NCI-H1105 (cell line): ENCODE data around the gene PIP4P1.

Source experiments
- DNase-seq: peaks from one replicate; lab custom pipeline; 2025; lab: John Stamatoyannopoulos, UW

The PIP4P1 gene

DNA sequence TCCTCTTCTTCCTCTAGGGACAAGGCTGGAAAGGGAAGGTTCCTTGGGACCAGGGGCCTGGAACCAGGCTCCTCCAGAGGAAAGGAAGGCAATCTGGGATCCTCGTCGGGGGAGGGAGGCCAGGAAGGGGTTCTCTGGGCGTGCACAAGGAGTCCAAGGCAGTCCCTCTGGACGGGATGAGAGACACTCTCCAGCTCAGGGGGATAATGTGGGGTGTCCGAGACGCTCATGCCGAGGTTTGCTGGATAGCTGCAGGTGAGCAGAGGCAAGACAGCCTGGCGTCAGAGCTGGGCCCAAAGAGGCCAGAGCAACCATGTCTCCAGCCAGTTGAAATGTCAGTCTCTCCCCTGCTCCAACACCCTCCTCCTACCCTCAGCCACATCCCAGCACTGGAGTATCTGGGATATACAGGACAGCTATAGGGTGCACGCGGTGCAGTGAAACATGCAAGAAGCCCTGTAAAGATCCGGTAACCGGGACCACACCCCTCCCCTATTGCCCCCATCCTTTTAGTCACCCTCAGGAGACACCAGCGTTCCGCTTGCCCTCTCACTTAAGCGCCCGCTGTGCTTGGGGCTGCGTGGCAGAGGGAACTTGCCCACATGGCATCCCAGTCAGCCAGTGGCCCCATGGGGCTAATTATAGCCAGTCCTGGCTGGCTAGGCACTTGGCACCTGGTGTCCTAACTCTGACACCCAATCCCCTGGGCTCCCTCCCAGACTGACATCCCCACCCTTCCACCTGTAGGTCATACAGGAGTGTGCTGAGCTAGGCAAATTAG, 25.5 kb downstream of the PIP4P1 start, which contains the start of gene KLHL33:
KLHL33 (minus strand) TSS at position 585 of the 781 bp plus-strand sequence; CDS start at position 230, 355 bp downstream.
- no peak for DNase-seq

DNA sequence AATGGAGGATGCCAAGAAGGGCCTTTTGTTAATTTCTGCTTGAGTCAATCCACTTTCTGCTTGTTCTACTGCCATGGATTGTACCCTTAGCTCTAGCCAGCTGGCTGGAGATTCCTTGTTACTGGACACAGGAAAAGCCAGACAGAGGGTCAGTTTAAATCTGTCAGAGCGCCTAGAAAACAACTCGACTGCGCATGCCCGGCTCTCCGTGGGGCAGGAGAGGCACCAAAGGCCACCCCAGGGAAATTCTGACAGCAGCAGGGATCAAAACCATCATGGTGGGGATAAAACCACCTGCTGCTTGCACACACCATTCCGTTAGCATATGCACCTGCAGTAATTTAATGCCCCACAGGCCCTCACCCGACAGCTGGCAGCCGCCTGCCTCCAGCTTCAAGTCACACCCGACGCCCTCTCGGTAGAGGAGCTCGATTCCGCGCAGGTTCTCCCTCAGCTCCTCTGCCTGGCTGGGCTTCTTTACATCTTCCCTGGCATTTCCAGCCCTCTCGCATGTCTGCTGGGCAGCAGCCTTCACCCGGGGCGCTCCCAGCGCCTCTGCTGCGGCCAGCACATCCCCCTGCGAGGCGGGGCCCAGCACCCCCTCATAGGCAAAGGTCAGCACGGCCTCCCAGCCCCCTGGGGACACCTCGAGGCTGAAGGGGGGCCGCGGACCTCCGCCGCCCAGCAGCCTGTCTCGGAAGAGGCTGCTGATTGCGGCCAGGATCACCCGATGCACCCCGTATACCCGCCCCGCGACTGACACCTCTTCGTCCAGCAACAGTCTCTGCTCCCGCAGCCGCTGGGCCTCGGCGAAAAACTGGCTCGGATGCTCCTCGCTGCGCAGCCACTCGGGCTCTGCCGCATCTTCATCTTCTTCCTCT, 26.3 kb downstream of the PIP4P1 start:
- no peak for DNase-seq

DNA sequence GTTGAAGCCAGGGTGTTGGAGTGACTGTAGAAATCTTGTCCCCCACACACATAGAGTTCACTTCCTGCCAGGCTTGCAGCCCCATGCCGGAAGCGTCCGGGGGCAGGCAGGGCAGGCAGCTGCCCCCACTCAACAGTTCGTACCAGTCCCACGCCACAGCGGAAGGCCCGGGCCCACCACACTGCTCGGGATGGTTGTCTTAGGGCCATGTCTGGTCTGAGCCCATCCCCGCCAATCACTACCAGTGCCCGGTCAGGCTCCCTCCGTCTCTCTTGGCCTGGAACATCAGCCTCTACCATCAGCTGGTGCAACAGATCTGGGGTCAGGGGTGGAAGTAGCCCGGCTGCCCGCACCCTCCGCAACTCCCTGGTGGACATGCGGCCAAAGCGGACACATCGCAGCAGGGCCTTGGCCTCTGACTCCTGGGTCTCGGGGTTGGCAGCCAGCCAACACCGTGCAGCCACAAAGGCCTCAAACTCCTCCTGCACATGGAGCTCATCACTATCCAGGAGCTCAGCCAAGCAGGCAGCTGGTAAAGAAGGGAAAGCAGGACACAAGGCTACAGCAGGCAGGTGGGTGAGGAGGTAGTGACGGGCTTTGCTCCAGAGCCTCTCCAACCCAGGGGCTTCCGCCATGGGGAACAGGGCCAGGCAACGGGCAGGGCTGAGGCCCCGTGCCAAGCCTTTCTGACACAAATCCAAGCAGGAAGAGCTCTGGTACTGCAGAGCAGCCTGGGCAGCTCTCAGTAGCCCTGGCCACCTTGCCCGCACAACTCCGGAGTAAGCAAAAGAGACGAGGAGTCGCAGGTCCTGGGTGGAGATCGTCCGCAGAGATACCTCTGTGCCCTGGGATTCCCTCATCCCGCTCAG, 31.2 kb downstream of the PIP4P1 start:
- peak; percentile 28 for DNase-seq

DNA sequence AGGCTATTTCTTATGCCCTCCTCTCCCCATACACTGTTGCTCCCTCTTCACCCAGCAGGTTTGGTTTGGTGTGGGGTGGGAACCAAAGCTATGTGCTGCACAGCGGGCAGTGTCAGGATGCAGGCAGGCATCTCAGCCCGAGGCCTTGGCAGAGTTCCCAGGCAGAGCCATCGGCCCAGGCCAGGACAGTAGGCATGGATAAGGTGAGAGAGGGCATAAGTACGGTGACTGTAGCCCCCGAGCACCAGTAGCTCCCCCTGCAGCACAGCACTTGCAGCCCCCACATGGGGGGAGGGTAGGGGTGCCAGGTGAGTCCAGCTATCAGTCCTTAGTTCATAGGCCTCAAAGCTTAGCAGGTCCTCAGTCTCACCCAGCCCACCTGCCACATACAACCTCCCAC, 32.4 kb downstream of the PIP4P1 start:
- no peak for DNase-seq

DNA sequence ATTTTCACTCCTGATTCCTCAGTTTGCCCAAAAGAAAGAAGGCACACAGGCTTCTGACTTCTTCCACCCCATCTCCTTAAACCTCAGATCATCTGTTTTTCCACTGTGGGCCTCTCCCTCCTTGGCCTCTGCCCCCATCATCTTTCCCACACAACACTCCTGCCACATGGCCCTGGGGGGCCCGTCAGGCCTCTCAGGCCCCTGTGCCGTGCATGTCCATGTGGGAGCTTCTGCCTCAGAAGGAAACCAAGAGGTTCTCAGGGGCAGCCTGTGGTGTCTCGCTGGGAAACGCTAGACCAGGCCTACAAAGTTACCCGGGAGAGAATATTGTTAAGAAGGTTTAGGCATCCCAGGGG, 33.2 kb downstream of the PIP4P1 start:
- no peak for DNase-seq

DNA sequence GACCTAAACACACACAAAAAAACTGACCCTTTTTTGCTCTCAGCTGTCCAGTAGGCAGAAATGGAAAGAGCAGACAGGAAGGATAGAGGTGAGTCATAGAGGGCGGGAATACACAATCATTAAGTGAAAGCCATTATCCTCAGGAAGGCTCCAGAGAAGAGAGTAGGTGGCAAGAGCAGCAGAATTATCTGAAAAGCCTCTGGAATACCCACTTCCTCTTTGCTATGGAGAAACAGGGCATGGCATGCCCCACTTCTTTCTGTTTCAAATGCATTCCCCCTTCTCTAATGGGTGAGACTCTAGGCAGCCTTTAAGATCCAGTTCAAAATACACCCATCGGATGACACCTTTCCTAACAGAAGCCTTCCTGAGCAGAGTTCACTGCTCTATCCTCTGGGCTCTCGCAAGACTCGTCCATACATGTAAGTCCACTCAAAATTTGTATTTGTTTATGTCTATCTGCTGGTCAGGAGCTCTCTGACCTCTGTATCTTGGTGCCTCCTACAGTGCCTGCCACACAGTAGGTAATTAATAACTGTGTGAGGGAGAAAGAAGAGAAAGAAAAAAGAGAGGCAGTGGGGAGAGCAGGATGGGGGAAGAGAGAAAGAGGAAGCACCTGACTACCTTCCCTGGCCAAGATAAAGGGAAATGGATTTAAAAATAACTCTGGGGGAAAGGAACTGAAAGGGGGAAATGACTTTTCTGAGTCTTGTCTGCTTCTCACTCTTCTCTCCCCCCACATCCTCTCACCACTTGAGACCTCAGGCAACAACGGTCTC, 33.8 kb downstream of the PIP4P1 start:
- no peak for DNase-seq

DNA sequence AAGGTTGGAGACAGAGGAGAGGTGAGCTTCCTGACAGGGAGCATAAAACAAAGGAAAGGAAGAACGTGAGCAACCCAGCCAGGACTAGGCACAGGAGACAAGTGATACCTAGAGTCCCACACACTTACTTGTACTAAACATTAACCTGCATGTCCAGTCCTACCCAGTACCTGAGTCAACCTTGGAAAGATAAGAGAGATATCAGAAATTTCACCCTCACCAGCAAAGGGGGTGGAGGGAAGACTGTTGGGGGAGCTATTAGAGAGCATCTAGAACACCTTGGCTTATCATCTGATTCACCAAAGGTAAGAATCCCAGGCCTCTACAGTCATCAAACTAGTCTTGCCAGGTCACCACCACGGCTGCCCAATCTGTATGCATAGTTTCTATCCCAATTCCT, 36.4 kb downstream of the PIP4P1 start:
- DNase-seq = no peak

DNA sequence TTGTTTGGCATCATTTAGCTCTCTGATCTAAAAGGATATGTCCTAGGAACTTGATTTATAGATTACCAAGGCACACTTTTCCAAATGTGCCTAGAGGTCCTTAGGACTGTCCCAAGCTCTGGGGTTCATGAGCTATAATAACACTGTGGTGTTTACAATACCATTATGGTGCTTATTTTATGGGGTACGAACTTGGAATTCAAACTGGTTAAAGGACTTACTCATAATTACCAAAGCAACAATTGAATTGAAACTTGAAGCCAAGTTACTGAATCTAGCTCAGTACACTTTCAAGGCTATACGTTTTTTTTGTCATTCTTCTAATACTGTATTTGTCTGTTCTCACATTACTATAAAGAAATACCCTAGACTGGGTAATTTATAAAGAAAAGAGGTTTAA, 38.3 kb downstream of the PIP4P1 start:
- DNase-seq = no peak

DNA sequence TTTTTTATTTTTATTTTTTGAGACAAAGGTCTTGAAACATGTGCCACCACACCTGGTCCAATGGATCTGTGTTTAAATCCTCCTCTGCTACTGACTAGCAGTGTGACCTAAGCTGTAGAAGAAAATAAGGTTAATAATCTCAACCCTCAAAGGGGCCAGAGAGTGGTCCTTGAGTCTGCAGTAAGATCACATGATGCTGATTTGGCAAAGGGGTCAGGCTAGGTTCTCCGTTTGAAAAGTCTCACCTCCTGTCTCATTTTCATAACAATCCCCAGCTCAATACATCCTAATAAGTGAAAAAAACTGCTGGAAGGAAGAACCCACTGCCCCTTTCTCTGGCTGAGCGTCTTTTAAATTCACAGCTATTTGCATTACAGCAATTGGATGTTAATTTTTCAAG, 40.0 kb downstream of the PIP4P1 start:
- no peak for DNase-seq

DNA sequence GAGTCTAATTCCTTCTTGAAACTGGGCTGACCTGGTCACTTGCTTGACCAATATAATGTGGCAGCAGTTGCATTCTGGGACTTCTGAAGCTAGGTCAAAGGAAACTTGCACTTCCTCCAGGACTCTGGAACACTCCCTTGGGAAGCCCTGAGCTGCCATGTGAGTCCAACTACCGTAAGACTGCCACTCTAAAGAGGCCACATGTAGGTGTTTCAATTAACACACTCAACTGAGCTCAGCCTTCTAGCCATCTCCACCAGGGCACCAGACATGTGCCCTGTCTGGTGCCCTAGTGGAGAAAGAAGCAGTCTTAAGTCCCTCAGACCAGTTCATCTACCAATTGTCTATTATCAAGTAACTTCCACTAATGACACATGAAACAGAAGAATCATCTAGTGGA, 41.8 kb downstream of the PIP4P1 start:
- no peak for DNase-seq

DNA sequence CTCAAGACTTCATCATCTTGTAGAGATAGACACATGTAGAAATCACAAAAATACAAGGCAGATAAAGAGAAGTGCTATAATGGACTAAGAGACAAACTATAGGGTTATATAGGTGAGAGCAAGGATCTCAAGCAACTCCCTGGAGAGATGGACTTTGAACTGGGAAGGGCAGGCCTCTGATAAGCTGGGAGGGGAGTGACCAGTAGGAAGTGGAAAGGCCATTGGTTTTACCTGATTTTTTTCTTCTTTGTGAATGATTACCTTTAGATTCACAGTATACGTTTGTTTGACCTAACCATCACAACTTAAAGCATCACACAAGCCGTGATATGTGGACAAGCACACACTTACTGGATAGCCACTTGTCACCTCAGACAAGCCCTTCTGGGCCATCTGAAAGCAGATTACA, 42.7 kb downstream of the PIP4P1 start:
- no peak for DNase-seq

DNA sequence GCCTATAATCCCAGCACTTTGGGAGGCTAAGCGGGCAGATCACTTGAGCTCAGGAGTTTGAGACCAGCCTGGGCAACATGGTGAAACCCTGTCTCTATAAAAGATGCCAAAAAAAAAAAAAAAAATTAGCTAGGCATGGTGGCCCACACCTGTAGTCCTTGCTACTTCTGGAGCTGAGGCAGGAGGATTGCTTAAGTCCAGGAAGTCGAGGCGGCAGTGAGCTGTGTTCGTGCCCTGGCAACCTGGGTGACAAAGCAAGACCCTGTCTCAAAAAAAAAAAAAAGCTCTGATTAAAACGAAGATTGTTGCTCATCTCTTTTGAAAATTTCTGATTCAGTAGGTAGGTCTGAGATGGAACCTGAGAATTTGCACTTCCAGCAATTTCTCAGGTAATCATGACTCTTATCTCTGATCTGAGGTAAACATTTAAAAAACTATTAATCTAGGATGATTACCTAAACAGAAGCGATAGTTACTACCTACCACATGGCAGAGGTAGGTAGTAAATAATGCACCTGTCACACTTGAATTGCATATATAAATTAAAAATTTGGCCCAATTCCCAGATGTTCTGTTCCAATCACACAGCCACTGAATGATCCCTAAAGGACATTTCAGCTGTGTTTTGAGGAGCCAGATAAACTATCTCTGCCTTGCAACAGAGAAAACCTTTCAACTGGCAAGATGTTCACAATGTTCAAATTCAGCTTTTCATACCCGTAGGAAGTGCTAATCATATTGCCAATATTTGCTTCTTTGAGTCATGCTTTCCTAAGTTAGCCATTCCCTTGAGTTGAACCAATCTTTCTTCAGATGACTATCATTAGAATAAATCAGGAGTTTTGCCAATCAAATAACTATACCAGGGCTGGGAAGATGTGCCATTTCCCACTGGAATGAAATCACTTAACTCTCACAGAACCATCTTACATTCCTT, 43.7 kb downstream of the PIP4P1 start:
- DNase-seq = peak; percentile 89

DNA sequence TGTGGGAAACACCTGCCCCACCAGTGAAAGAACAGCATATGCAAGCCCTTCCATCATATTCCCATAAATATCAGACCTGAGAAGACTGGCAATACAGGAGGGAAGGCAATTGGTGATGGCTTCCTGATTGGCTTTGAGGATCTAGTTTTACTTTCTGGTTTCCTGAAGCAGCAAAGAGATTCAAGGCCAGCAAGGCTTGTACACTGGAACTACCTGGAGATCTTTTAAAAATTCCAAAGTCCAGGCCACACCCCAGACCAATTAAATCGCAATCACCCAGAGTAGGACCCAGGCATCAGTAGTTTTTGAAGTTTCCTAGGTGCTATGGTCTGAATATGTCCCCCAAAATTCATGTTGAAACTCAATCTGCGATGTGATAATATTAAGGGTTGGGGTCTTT, 45.0 kb downstream of the PIP4P1 start:
- DNase-seq = no peak

DNA sequence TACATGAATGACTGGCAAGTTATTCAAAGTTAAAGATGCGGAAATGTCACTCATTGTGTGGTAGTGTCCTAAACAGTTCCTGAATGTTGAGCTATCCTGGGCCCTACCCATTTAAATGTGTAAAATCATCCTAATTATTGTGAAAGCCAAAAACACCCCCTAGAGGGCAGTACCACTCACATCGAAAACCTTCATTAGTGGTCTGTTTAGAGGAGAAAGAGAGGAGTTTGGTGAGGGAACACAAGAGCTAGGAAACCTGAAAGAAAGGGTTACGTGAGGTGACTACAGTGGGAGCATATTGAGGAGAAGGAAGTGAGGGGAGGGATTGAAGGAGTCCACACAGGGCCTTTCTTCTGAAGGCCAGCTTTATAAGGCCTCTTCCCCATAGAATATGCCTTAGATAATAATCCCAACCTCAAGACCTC, 45.4 kb downstream of the PIP4P1 start:
- DNase-seq = peak; percentile 15

DNA sequence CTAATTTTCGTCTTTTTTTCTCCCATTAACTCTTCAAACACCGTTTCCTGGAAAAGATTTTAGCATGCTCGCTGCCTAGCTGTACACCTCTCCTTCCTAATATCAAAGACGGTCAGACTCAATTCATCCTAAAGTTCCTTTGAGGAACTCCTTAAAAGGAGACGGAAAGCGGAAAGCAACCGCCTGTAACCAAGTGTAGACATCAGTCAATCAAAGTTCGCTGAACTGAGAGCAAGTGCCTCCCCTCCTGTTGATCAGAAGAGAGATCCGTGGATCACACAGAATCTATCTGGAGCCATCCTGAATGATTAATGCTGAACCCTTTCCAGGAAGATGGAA, 47.5 kb downstream of the PIP4P1 start:
- no peak for DNase-seq

DNA sequence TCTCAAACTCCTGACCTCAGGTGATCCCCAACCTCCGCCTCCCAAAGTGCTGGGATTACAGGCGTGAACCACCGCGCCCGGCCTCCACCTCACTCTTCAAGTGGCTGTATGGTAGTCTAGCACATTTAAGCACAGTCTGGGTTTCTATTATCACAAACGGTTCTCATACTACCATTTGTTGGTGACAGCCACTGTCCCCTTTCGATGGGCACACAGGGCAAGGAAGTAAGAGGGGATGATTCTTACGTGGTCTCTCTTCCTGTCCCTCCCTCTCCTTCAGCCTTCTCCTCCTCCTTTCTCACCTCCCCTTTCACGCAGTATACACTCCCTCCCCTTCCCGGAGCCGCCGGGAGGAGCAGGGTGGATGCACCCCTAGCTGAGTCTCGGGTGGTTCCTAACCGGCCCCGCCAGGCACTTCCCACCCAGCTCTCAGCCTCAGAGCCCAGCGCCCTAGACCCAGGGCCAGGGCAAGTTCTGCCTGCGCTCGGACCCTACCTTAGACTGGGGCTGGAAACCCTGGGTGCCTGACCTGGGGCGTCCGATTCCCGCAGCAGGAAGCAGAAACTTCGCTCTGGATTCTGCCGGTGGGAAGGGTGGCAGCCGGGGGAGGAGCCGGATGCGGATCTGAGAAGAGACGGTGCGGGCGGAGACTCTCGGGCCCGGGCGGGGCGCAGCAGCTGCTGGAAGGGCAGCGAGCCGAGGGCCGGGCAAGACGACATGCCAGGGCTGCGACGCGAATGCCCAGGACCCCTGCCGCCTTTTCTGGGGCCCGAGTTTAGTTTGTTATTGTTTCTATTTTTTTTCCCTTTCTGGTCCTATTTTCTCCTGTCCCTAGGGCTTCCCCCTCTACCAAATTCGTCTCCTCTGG, 48.1 kb downstream of the PIP4P1 start, which contains the start of gene TEP1:
TEP1 (minus strand) TSS at position 626 of the 868 bp plus-strand sequence. CDS start 5,062 bp downstream, outside the sequence.
- peak; percentile 79 for DNase-seq

DNA sequence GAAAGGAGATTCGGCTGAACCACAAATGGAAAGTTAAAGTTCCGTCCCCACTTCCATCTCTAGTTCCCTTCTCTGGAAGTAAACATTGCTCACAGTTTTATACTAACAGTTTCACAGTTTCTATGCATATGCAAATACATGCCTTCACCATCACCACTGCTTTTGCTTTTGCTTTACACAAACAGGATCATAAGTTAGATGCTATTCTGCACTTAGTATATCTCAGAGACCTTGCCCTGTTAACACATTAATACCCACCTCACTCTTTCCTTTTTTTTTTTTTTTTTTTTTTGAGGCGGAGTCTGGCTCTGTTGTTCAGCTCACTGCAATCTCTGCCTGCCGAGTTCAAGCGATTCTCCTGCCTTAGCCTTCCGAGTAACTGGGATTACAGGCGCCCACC, 48.8 kb downstream of the PIP4P1 start:
- DNase-seq = no peak

DNA sequence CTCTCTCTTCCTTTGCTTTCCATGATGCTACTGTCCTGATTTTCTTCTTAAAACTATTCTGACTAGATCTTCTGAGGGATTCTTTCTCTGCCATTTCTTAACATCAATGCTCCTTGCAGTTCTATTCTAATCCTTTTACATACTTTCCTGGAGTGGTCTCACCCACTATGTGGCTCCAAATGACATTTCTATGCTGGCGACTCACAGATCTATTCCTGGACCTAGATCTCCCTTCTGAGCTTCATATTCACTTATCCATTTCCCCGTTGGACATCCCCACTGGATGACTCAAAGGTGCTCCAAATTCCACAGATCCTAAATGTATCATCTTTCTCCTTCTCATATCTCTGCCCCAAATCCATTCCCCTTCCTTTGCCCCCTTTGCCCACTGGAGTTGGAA, 52.0 kb downstream of the PIP4P1 start:
- DNase-seq = no peak
